Measurements from ENCODE around the gene RHOT1.

DNA sequence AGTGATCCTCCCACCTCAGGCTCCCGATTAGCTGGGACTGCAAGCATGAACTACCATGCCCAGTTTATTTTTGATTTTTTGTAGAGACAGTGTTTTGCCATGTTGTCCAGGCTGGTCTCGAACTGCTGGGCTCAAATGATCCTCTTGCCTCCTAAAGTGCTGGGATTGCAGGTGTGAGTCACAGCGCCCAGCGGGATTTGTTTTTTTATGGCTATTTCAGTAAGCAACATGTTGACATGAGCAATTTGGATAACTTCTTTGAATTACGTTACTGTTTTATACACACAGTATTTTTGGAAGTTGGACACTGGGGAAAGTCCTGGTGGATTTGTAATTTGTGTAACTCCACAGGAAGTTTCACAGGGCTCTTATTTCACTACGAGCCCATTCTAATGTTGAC is 18.5 kb upstream of the RHOT1 start:
- TF ChIP-seq, protein P1, sequence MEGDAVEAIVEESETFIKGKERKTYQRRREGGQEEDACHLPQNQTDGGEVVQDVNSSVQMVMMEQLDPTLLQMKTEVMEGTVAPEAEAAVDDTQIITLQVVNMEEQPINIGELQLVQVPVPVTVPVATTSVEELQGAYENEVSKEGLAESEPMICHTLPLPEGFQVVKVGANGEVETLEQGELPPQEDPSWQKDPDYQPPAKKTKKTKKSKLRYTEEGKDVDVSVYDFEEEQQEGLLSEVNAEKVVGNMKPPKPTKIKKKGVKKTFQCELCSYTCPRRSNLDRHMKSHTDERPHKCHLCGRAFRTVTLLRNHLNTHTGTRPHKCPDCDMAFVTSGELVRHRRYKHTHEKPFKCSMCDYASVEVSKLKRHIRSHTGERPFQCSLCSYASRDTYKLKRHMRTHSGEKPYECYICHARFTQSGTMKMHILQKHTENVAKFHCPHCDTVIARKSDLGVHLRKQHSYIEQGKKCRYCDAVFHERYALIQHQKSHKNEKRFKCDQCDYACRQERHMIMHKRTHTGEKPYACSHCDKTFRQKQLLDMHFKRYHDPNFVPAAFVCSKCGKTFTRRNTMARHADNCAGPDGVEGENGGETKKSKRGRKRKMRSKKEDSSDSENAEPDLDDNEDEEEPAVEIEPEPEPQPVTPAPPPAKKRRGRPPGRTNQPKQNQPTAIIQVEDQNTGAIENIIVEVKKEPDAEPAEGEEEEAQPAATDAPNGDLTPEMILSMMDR (IDR thresholded peaks at IDR 0.05) = no peak
- no peak for TF ChIP-seq POLR2A (IDR thresholded peaks at IDR 0.05)
